Right ventricle myocardium superior (tissue), 1 donor: ENCODE measurements around the gene PLAC8. TPM values are rescaled to one million over a fixed set of nuclear protein-coding genes. Genes with fewer than 3 reads are reported as not detected.
"Not testable (repeated sequence)": the region's sequence is repeated elsewhere in the genome, so short reads cannot be mapped to it uniquely, and the experiment has no call there.

Experiments used
- ATAC-seq: fragments of 200-7000 bp; cut with Tn5 transposase; one replicate; pipeline ENCODE4 v1.9.1; 2020; ENCODE audit warnings: mild to moderate bottlenecking; ENCODE audit not compliant: poor library complexity
- DNase-seq: peaks from one replicate; pipeline ENCODE4 v3.0.0-alpha.2; 2020
- intact Hi-C: fragments of 100-400 bp; cut with DNase I; formaldehyde crosslinking; loops from one replicate; pipeline ENCODE4 v1.11.2; 2022
- total RNA-seq: library from RNA; stranded (reverse); fragmentation: NEBNext Ultra II Directional; extraction: Animal tissue kit (Norgen Biotek cat#: 25700); gene quantifications from one replicate; pipeline ENCODE4 v1.2.1, GENCODE V29; 2021
- donor health status: DM: no; HTN: yes; CAD: no; lungs with severe emphysema.

The PLAC8 gene
- total RNA-seq, 1 donor from 2014 or later, result 0.75 TPM

- ATAC-seq (no peak), DNase-seq (no peak)
- intact Hi-C loops, result no loop called here
These were observed 471 bp upstream of the PLAC8 start for GRCh38 chr4:83115000-83115399.

- ATAC-seq, result no peak
- intact Hi-C loops, result no loop called here
These were observed 1.1 kb downstream of the PLAC8 start for GRCh38 chr4:83113429-83113786.

GRCh38 chr4:83112678-83113428 lies 1.7 kb downstream of the PLAC8 start:
- no peak for ATAC-seq
- DNase-seq, result no peak
- intact Hi-C loops, result no loop called here

More at GRCh38 chr4:83113429-83113786, 1.1 kb downstream of the PLAC8 start:
- no peak for DNase-seq

GRCh38 chr4:83112231-83112630 lies 2.3 kb downstream of the PLAC8 start:
- intact Hi-C loops, result no loop called here
- ATAC-seq (no peak), DNase-seq (no peak)

- DNase-seq, intact Hi-C loops, ATAC-seq: not testable (repeated sequence)
These were observed 2.8 kb downstream of the PLAC8 start for GRCh38 chr4:83111751-83112141.

GRCh38 chr4:83110970-83111750 lies 3.4 kb downstream of the PLAC8 start:
- ATAC-seq (no peak), DNase-seq (no peak)
- intact Hi-C loops, result no loop called here

- intact Hi-C loops, result no loop called here
- DNase-seq (peak; percentile 92), ATAC-seq (peak; percentile 97)
These were observed 4.1 kb downstream of the PLAC8 start for GRCh38 chr4:83110223-83110945.

GRCh38 chr4:83109480-83110222 lies 4.9 kb downstream of the PLAC8 start:
- ATAC-seq (peak; percentile 86), DNase-seq (peak; percentile 59)
- intact Hi-C loops, result no loop called here

- intact Hi-C loops, result no loop called here
- ATAC-seq, result no peak
- no peak for DNase-seq
These were observed 6.2 kb downstream of the PLAC8 start for GRCh38 chr4:83108101-83108861.

GRCh38 chr4:83107631-83108030 lies 6.9 kb downstream of the PLAC8 start:
- ATAC-seq, result no peak
- intact Hi-C loops, result no loop called here
- no peak for DNase-seq

- DNase-seq (no peak), ATAC-seq (no peak)
- intact Hi-C loops, result no loop called here
These were observed 9.5 kb downstream of the PLAC8 start for GRCh38 chr4:83104991-83105390.

GRCh38 chr4:83096397-83096796 lies 18.1 kb downstream of the PLAC8 start:
- intact Hi-C loops, result no loop called here
- DNase-seq (no peak), ATAC-seq (no peak)

- no peak for ATAC-seq
- DNase-seq, result no peak
- intact Hi-C loops, result no loop called here
These were observed 21.4 kb downstream of the PLAC8 start for GRCh38 chr4:83093060-83093640.

GRCh38 chr4:83089410-83090157 lies 24.9 kb downstream of the PLAC8 start:
- ATAC-seq, result no peak
- intact Hi-C loops, result no loop called here
- no peak for DNase-seq

GRCh38 chr4:83084956-83085355 lies 29.6 kb downstream of the PLAC8 start:
- ATAC-seq, DNase-seq, intact Hi-C loops: not testable (repeated sequence)

GRCh38 chr4:83083925-83084475 lies 30.5 kb downstream of the PLAC8 start:
- DNase-seq, result no peak
- peak; percentile 45 for ATAC-seq
- intact Hi-C loops, result no loop called here

- intact Hi-C loops, result no loop called here
- ATAC-seq, result no peak
- DNase-seq, result no peak
These were observed 31.8 kb downstream of the PLAC8 start for GRCh38 chr4:83082777-83083176.
